WI38 (cell line): ENCODE results near the gene AIMP1.
"Not testable (repeated sequence)": the region's sequence is repeated elsewhere in the genome, so short reads cannot be mapped to it uniquely, and the experiment has no call there.

Experiments
- H3K4me3 ChIP-seq: 2 replicates; pipeline ENCODE4 v1.5.1; 2011; ENCODE audit warnings: low read depth, mild to moderate bottlenecking, control low read depth, low read length
- TF ChIP-seq, protein P1 (sequence below): IDR thresholded peaks from 2 replicates; pipeline ENCODE4 v1.5.1; 2012; ENCODE audit warnings: low read depth, mild to moderate bottlenecking, control low read depth, low read length

The AIMP1 gene

DNA sequence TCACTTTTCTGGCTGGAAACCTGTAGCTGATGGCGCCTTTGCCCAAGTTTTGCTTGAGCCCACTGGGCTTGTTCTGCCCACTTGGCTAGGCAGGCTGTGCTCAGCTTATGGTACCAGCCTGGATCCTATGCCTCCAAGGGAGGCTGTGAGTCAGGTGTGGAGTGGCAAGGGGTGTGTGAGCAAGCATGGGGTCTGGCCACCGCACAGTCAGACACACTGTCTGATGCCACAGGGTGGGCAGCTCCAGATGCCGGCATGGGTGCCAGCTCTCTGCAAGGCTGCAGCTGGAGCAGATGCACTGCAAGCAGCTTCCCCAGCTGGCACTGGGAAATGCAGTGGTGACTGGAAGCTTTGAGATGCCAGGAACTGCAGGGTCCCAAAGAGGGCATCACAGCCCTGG lies 68.5 kb downstream of the AIMP1 start:
- no peak overlapping the region for H3K4me3 ChIP-seq
- TF ChIP-seq, protein P1, sequence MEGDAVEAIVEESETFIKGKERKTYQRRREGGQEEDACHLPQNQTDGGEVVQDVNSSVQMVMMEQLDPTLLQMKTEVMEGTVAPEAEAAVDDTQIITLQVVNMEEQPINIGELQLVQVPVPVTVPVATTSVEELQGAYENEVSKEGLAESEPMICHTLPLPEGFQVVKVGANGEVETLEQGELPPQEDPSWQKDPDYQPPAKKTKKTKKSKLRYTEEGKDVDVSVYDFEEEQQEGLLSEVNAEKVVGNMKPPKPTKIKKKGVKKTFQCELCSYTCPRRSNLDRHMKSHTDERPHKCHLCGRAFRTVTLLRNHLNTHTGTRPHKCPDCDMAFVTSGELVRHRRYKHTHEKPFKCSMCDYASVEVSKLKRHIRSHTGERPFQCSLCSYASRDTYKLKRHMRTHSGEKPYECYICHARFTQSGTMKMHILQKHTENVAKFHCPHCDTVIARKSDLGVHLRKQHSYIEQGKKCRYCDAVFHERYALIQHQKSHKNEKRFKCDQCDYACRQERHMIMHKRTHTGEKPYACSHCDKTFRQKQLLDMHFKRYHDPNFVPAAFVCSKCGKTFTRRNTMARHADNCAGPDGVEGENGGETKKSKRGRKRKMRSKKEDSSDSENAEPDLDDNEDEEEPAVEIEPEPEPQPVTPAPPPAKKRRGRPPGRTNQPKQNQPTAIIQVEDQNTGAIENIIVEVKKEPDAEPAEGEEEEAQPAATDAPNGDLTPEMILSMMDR: no peak

DNA sequence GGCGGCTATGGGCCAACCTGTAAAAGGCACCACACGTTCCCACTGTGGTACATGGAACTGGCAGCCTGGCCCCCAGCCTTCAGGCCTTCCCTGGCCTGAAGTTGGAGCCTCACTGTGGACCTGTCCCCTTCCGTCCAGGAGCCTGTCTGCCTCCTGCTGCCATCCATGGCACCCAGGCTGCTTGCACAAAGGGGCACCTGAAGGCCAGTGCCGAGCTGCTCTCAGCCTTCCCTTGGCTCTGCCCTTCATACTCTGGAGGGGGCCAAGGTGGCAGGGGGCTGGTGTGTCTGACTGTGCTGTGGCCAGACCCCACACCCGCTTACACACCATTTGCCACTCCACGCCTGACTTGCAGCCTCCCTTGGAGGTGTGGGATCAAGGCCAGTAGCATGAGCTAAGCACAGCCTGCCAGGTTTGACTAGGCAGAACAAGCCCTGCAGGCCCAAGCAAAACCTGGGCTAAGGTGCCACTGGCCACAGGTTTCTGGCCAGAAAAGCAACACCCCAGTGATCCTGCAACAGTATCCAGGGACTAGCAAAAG lies 69.6 kb downstream of the AIMP1 start:
- TF ChIP-seq, protein P1: no peak
- no peak overlapping the region for H3K4me3 ChIP-seq

DNA sequence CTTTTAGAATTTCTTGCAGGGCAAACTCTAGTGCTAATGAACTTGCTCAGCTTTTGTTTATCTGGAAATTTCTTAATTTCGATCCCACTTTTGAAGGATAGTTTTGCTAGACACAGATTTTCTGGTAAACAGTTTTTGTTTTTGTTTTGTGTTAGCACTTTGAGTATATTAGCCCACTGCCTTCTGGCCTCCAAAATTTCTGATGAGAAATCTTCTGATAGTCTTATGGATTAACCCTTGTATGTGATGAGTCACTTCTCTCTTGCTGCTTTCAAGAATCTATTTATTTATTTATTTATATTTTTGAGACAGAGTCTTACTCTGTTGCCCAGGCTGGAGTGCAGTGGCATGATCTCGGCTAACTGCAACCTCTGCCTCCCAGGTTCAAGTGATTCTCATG lies 79.2 kb downstream of the AIMP1 start:
- TF ChIP-seq, protein P1: no peak
- H3K4me3 ChIP-seq: no peak overlapping the region

DNA sequence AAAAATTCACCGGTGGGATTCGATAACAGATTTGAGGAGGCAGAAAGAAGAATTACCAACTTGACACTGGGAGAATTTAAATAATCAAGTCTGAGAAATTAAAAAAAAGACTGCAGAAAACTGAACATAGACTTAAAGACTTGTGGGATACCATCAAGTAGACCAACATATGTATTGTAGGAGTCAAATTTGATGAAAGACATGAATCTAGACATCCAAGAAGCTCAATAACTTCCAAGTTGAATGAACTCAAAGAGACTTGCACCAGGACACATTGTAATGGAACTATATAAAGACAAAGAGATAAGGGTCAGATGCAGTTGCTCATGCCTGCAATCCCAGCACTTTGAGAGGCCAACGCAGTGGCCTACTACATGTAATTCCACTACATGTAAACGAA lies 82.5 kb downstream of the AIMP1 start:
- H3K4me3 ChIP-seq: not testable (repeated sequence)
